ENCODE data around the gene CACNA2D3. TPM values are rescaled to one million over a fixed set of nuclear protein-coding genes. Genes with fewer than 3 reads are reported as not detected.

Gene CACNA2D3
- total and polyA plus RNA-seq, 5 donors: 29.2 to 64.5 (median 42.4) TPM

- H3K27ac ChIP-seq (ENCODE audit: low read length): no peak overlapping the region
- intact Hi-C loops (cut with DNase I): no loop called here
- H3K27me3 ChIP-seq (ENCODE audit: control insufficient read depth, insufficient read depth): no peaks in the 10 kb centered on the region
- H3K4me1 ChIP-seq (ENCODE audit: control insufficient read depth, insufficient read depth, low read length): peaks cover 1% of the 10 kb centered on the region
- ATAC-seq: no peak
- H3K4me3 ChIP-seq (ENCODE audit: low read length): no peak overlapping the region
- 63% methylated on average over 4 of the region's 4 CpGs for WGBS
- no peak for DNase-seq
- no peaks in the 10 kb centered on the region for H3K9me3 ChIP-seq (ENCODE audit: control insufficient read depth, low read length)
Measured at GRCh38 chr3:54556630-54557029, 434.3 kb downstream of the CACNA2D3 start.

- no peak for DNase-seq
- Histone ChIP-seq H3K9me3 (ENCODE audit: control insufficient read depth, low read length) (no peaks in the 10 kb centered on the region), H3K27me3 (ENCODE audit: control insufficient read depth, insufficient read depth) (no peaks in the 10 kb centered on the region), H3K27ac (ENCODE audit: low read length) (no peak overlapping the region), H3K4me1 (ENCODE audit: control insufficient read depth, insufficient read depth, low read length) (peaks cover 1% of the 10 kb centered on the region), H3K4me3 (ENCODE audit: low read length) (no peak overlapping the region)
- no peak for ATAC-seq
- intact Hi-C loops (cut with DNase I): no loop called here
- 79% methylated on average over 12 of the region's 12 CpGs for WGBS
Measured at GRCh38 chr3:54557538-54558428, 435.4 kb downstream of the CACNA2D3 start.

GRCh38 chr3:54563501-54564200 is 441.3 kb downstream of the CACNA2D3 start:
- DNase-seq (no peak), ATAC-seq (no peak)
- Histone ChIP-seq H3K4me1 (ENCODE audit: control insufficient read depth, insufficient read depth, low read length) (no peaks in the 10 kb centered on the region), H3K9me3 (ENCODE audit: control insufficient read depth, low read length) (no peaks in the 10 kb centered on the region), H3K4me3 (ENCODE audit: low read length) (no peak overlapping the region), H3K27me3 (ENCODE audit: control insufficient read depth, insufficient read depth) (no peaks in the 10 kb centered on the region), H3K27ac (ENCODE audit: low read length) (no peak overlapping the region)
- intact Hi-C loops (cut with DNase I): no loop called here
- 71% methylated on average over 12 of the region's 12 CpGs for WGBS

- H3K27ac ChIP-seq (ENCODE audit: low read length): no peak overlapping the region
- WGBS: 83% methylated on average over 6 of the region's 6 CpGs
- intact Hi-C loops (cut with DNase I): no loop called here
- H3K4me1 ChIP-seq (ENCODE audit: control insufficient read depth, insufficient read depth, low read length): no peaks in the 10 kb centered on the region
- DNase-seq: no peak
- ATAC-seq: no peak
- no peak overlapping the region for H3K4me3 ChIP-seq (ENCODE audit: low read length)
- no peaks in the 10 kb centered on the region for H3K27me3 ChIP-seq (ENCODE audit: control insufficient read depth, insufficient read depth)
- H3K9me3 ChIP-seq (ENCODE audit: control insufficient read depth, low read length): no peaks in the 10 kb centered on the region
Measured at GRCh38 chr3:54564374-54564925, 442.1 kb downstream of the CACNA2D3 start.

GRCh38 chr3:54565956-54566355 is 443.6 kb downstream of the CACNA2D3 start:
- H3K4me1 ChIP-seq (ENCODE audit: control insufficient read depth, insufficient read depth, low read length): no peaks in the 10 kb centered on the region
- intact Hi-C loops (cut with DNase I): no loop called here
- ATAC-seq (no peak), DNase-seq (no peak)
- H3K27ac ChIP-seq (ENCODE audit: low read length): no peak overlapping the region
- H3K27me3 ChIP-seq (ENCODE audit: control insufficient read depth, insufficient read depth): no peaks in the 10 kb centered on the region
- H3K4me3 ChIP-seq (ENCODE audit: low read length): no peak overlapping the region
- H3K9me3 ChIP-seq (ENCODE audit: control insufficient read depth, low read length): no peaks in the 10 kb centered on the region

GRCh38 chr3:54567949-54568348 is 445.6 kb downstream of the CACNA2D3 start:
- Histone ChIP-seq H3K4me1 (ENCODE audit: control insufficient read depth, insufficient read depth, low read length) (no peaks in the 10 kb centered on the region), H3K27me3 (ENCODE audit: control insufficient read depth, insufficient read depth) (no peaks in the 10 kb centered on the region), H3K27ac (ENCODE audit: low read length) (no peak overlapping the region), H3K4me3 (ENCODE audit: low read length) (no peak overlapping the region), H3K9me3 (ENCODE audit: control insufficient read depth, low read length) (no peaks in the 10 kb centered on the region)
- DNase-seq (no peak), ATAC-seq (peak; percentile 42 to 77)
- intact Hi-C loops (cut with DNase I): no loop called here
- WGBS: 67% methylated on average over 3 of the region's 3 CpGs

GRCh38 chr3:54570008-54570407 is 447.7 kb downstream of the CACNA2D3 start:
- DNase-seq: no peak
- Histone ChIP-seq H3K27me3 (ENCODE audit: control insufficient read depth, insufficient read depth) (no peaks in the 10 kb centered on the region), H3K27ac (ENCODE audit: low read length) (no peak overlapping the region), H3K4me1 (ENCODE audit: control insufficient read depth, insufficient read depth, low read length) (no peaks in the 10 kb centered on the region), H3K4me3 (ENCODE audit: low read length) (no peak overlapping the region), H3K9me3 (ENCODE audit: control insufficient read depth, low read length) (no peaks in the 10 kb centered on the region)
- ATAC-seq: no peak
- WGBS: 92% methylated on average over 7 of the region's 7 CpGs
- intact Hi-C loops (cut with DNase I): no loop called here

- 85% methylated on average over 5 of the region's 5 CpGs for WGBS
- DNase-seq (no peak), ATAC-seq (no peak)
- Histone ChIP-seq H3K9me3 (ENCODE audit: control insufficient read depth, low read length) (no peaks in the 10 kb centered on the region), H3K4me3 (ENCODE audit: low read length) (no peak overlapping the region), H3K27ac (ENCODE audit: low read length) (no peak overlapping the region), H3K4me1 (ENCODE audit: control insufficient read depth, insufficient read depth, low read length) (peaks cover 4% of the 10 kb centered on the region), H3K27me3 (ENCODE audit: control insufficient read depth, insufficient read depth) (no peaks in the 10 kb centered on the region)
- intact Hi-C loops (cut with DNase I): no loop called here
Measured at GRCh38 chr3:54572197-54572895, 450.0 kb downstream of the CACNA2D3 start.

GRCh38 chr3:54573858-54574257 is 451.5 kb downstream of the CACNA2D3 start:
- intact Hi-C loops (cut with DNase I): no loop called here
- no peak for ATAC-seq
- 60% methylated on average over 8 of the region's 8 CpGs for WGBS

GRCh38 chr3:54574906-54575617 is 452.7 kb downstream of the CACNA2D3 start:
- H3K4me3 ChIP-seq (ENCODE audit: low read length): no peak overlapping the region
- WGBS: 93% methylated on average over 6 of the region's 6 CpGs
- H3K4me1 ChIP-seq (ENCODE audit: control insufficient read depth, insufficient read depth, low read length): peaks cover 4% of the 10 kb centered on the region
- intact Hi-C loops (cut with DNase I): no loop called here
- H3K27ac ChIP-seq (ENCODE audit: low read length): no peak overlapping the region
- no peaks in the 10 kb centered on the region for H3K27me3 ChIP-seq (ENCODE audit: control insufficient read depth, insufficient read depth)
- no peaks in the 10 kb centered on the region for H3K9me3 ChIP-seq (ENCODE audit: control insufficient read depth, low read length)
- DNase-seq: no peak
- ATAC-seq: no peak

More at GRCh38 chr3:54573858-54574257, 451.5 kb downstream of the CACNA2D3 start:
- no peaks in the 10 kb centered on the region for H3K27me3 ChIP-seq (ENCODE audit: control insufficient read depth, insufficient read depth)
- no peak overlapping the region for H3K4me3 ChIP-seq (ENCODE audit: low read length)
- H3K4me1 ChIP-seq (ENCODE audit: control insufficient read depth, insufficient read depth, low read length): peaks cover 4% of the 10 kb centered on the region
- no peaks in the 10 kb centered on the region for H3K9me3 ChIP-seq (ENCODE audit: control insufficient read depth, low read length)
- no peak overlapping the region for H3K27ac ChIP-seq (ENCODE audit: low read length)
- no peak for DNase-seq
